IPS-18a (cell line): Measurements from ENCODE around the gene TDRD12.
"Not testable (repeated sequence)": the region's sequence is repeated elsewhere in the genome, so short reads cannot be mapped to it uniquely, and the experiment has no call there.

Source experiments
- H3K27ac ChIP-seq: one replicate; pipeline ENCODE4 v1.5.1; 2013; ENCODE audit warnings: low read length
- H3K27me3 ChIP-seq: one replicate; pipeline ENCODE4 v1.6.1; 2013; ENCODE audit warnings: mild to moderate bottlenecking, low read length; ENCODE audit not compliant: control insufficient read depth, insufficient read depth
- H3K36me3 ChIP-seq: one replicate; pipeline ENCODE4 v1.6.1; 2013; ENCODE audit warnings: low read depth, low read length; ENCODE audit not compliant: control insufficient read depth
- H3K4me1 ChIP-seq: one replicate; pipeline ENCODE4 v1.6.1; 2013; ENCODE audit warnings: low read depth, low read length; ENCODE audit not compliant: control insufficient read depth
- H3K4me3 ChIP-seq: one replicate; pipeline ENCODE4 v1.5.1; 2013; ENCODE audit warnings: low read length
- H3K9ac ChIP-seq: one replicate; pipeline ENCODE4 v1.6.1; 2013; ENCODE audit warnings: mild to moderate bottlenecking, low read length, moderate library complexity
- H3K9me3 ChIP-seq: one replicate; pipeline ENCODE4 v1.6.1; 2013; ENCODE audit warnings: low read depth, low read length; ENCODE audit not compliant: control insufficient read depth

Gene TDRD12

GRCh38 chr19:32680986-32681385, 38.6 kb upstream of the TDRD12 start:
- H3K27me3 ChIP-seq, result peaks cover 30% of the 10 kb centered on the region
- no peak overlapping the region for H3K4me3 ChIP-seq
- no peaks in the 10 kb centered on the region for H3K36me3 ChIP-seq
- H3K9me3 ChIP-seq, result no peaks in the 10 kb centered on the region
- no peak overlapping the region for H3K9ac ChIP-seq
- no peak overlapping the region for H3K27ac ChIP-seq
- H3K4me1 ChIP-seq, result peaks cover 9% of the 10 kb centered on the region

GRCh38 chr19:32682317-32682716, 37.2 kb upstream of the TDRD12 start:
- Histone ChIP-seq H3K9me3 (no peaks in the 10 kb centered on the region), H3K27me3 (peaks cover 17% of the 10 kb centered on the region), H3K36me3 (no peaks in the 10 kb centered on the region), H3K4me3 (no peak overlapping the region), H3K4me1 (peaks cover 4% of the 10 kb centered on the region), H3K27ac (no peak overlapping the region), H3K9ac (no peak overlapping the region)

GRCh38 chr19:32686847-32687475, 32.6 kb upstream of the TDRD12 start:
- Histone ChIP-seq H3K36me3 (no peaks in the 10 kb centered on the region), H3K9ac (no peak overlapping the region), H3K4me3 (no peak overlapping the region), H3K9me3 (no peaks in the 10 kb centered on the region), H3K27ac (no peak overlapping the region), H3K4me1 (no peaks in the 10 kb centered on the region), H3K27me3 (peaks cover 11% of the 10 kb centered on the region)

GRCh38 chr19:32687681-32688080, 31.9 kb upstream of the TDRD12 start:
- Histone ChIP-seq H3K9ac (no peak overlapping the region), H3K27me3 (peaks cover 17% of the 10 kb centered on the region), H3K36me3 (no peaks in the 10 kb centered on the region), H3K4me3 (no peak overlapping the region), H3K9me3 (no peaks in the 10 kb centered on the region), H3K4me1 (no peaks in the 10 kb centered on the region), H3K27ac (no peak overlapping the region)

- H3K4me1 ChIP-seq, result no peaks in the 10 kb centered on the region
- H3K9me3 ChIP-seq, result no peaks in the 10 kb centered on the region
- H3K4me3 ChIP-seq, result no peak overlapping the region
- H3K27me3 ChIP-seq, result peaks cover 23% of the 10 kb centered on the region
- no peak overlapping the region for H3K9ac ChIP-seq
- no peaks in the 10 kb centered on the region for H3K36me3 ChIP-seq
- H3K27ac ChIP-seq, result no peak overlapping the region
Observed at GRCh38 chr19:32688311-32688710, 31.3 kb upstream of the TDRD12 start.

- H3K9ac ChIP-seq, result peak within 1 kb of the TSS; percentile 32
- H3K27me3 ChIP-seq, result peaks cover 23% of the 10 kb centered on the region
- H3K4me3 ChIP-seq, result peak within 1 kb of the TSS; percentile 50
- H3K4me1 ChIP-seq, result no peaks in the 10 kb centered on the region
- no peak within 1 kb of the TSS for H3K27ac ChIP-seq
- no peaks in the 10 kb centered on the region for H3K9me3 ChIP-seq
- H3K36me3 ChIP-seq, result no peaks in the 10 kb centered on the region
Observed at GRCh38 chr19:32691291-32691951, 28.1 kb upstream of the TDRD12 start, which contains the start of gene NUDT19. TSS of gene NUDT19 (plus strand) at chr19:32691821. CDS start at chr19:32691961, 140 bp downstream.

GRCh38 chr19:32691952-32692726, 27.4 kb upstream of the TDRD12 start:
- Histone ChIP-seq H3K36me3 (no peaks in the 10 kb centered on the region), H3K9me3 (no peaks in the 10 kb centered on the region), H3K27ac (no peak overlapping the region), H3K27me3 (peaks cover 23% of the 10 kb centered on the region), H3K4me3 (peak overlapping the region; percentile 50), H3K4me1 (peaks cover under 1% of the 10 kb centered on the region), H3K9ac (peak overlapping the region; percentile 32)

GRCh38 chr19:32692727-32693061, 26.9 kb upstream of the TDRD12 start:
- Histone ChIP-seq H3K27ac (no peak overlapping the region), H3K9me3 (no peaks in the 10 kb centered on the region), H3K27me3 (peaks cover 23% of the 10 kb centered on the region), H3K4me1 (peaks cover 6% of the 10 kb centered on the region), H3K36me3 (no peaks in the 10 kb centered on the region), H3K4me3 (peak overlapping the region; percentile 50), H3K9ac (no peak overlapping the region)

- H3K4me1 ChIP-seq, H3K36me3 ChIP-seq, H3K9me3 ChIP-seq, H3K27ac ChIP-seq, H3K9ac ChIP-seq, H3K4me3 ChIP-seq: not testable (repeated sequence)
- peaks cover 23% of the 10 kb centered on the region for H3K27me3 ChIP-seq
Observed at GRCh38 chr19:32693151-32694108, 26.1 kb upstream of the TDRD12 start.

GRCh38 chr19:32694316-32694715, 25.3 kb upstream of the TDRD12 start:
- not testable (repeated sequence) for H3K4me1 ChIP-seq, H3K27ac ChIP-seq, H3K36me3 ChIP-seq, H3K4me3 ChIP-seq, H3K9ac ChIP-seq, H3K9me3 ChIP-seq
- H3K27me3 ChIP-seq, result peaks cover 23% of the 10 kb centered on the region

GRCh38 chr19:32694851-32695250, 24.7 kb upstream of the TDRD12 start:
- not testable (repeated sequence) for H3K27ac ChIP-seq, H3K4me3 ChIP-seq, H3K9ac ChIP-seq, H3K36me3 ChIP-seq, H3K9me3 ChIP-seq, H3K4me1 ChIP-seq
- peaks cover 23% of the 10 kb centered on the region for H3K27me3 ChIP-seq
